Skeletal muscle tissue (tissue), 4 donors: ENCODE data around the gene LCN15. TPM values are rescaled to one million over a fixed set of nuclear protein-coding genes. Genes with fewer than 3 reads are reported as not detected.

Experiments
- H3K27ac ChIP-seq: one replicate; pipeline ENCODE4 v1.7.0; 2013; ENCODE audit warnings: mild to moderate bottlenecking, low read depth, low read length, inconsistent platforms
- H3K27me3 ChIP-seq, 3 donors: one replicate each; pipeline ENCODE4 v1.7.0; 2013; ENCODE audit warnings: low read length in 3 of 3; ENCODE audit not compliant: control insufficient read depth in 3 of 3, insufficient read depth in 3 of 3
- H3K36me3 ChIP-seq, 3 donors: one replicate each; pipeline ENCODE4 v1.7.0; 2013; ENCODE audit warnings: low read length in 3 of 3; ENCODE audit not compliant: control insufficient read depth in 3 of 3, insufficient read depth in 3 of 3
- H3K4me1 ChIP-seq, 3 donors: one replicate each; pipeline ENCODE4 v1.7.0; 2013; ENCODE audit warnings: low read length in 3 of 3, mild to moderate bottlenecking in 3 of 3; ENCODE audit not compliant: control insufficient read depth in 3 of 3, insufficient read depth in 3 of 3
- H3K4me3 ChIP-seq, 3 donors: one replicate each; pipeline ENCODE4 v1.7.0; 2013; ENCODE audit warnings: low read length in 3 of 3
- H3K9ac ChIP-seq, 3 donors: one replicate each; pipeline ENCODE4 v1.7.0; 2013; ENCODE audit warnings: low read length in 3 of 3, mild to moderate bottlenecking in 3 of 3, moderate library complexity in 2 of 3, low read depth in 1 of 3
- H3K9me3 ChIP-seq, 3 donors: one replicate each; pipeline ENCODE4 v1.7.0; 2013; ENCODE audit warnings: low read length in 3 of 3; ENCODE audit not compliant: control insufficient read depth in 3 of 3
- total RNA-seq: library from RNA; depleted of rRNA; stranded (reverse); fragments of >200 nt; gene quantifications from one replicate; pipeline ENCODE4 v1.2.3, GENCODE V29; 2014
- donor health status: Osteomylitis.

The LCN15 gene, protein sequence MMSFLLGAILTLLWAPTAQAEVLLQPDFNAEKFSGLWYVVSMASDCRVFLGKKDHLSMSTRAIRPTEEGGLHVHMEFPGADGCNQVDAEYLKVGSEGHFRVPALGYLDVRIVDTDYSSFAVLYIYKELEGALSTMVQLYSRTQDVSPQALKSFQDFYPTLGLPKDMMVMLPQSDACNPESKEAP
- not detected for total RNA-seq

DNA sequence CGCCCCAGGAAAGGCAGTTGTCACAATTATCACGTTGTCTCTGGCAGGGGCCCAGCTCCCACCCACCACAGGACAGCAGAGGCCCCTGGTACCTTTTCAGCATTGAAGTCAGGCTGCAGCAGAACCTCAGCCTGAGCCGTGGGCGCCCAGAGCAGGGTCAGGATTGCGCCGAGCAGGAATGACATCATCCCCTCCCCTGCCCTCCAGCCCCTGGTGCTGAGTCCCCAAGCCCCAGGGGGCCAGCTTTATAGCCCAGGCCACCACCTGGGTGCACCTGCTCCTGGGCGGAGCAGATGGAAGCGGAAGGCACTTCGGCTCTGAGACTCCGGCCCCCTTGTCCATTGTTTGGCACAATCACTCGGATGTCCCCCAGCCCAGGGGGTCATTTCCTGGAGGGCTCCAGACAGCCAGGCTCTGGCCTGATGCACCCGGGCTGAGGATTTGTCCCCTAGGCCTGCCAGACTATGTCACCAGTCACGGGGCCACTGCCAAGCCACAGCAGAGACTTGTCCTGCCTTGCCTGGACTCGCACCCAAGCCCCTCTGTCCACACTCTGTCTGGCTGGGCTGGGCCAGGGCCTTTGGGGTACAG is at the start of gene LCN15:
Gene LCN15 (minus strand): TSS at position 218 of the 591 bp plus-strand sequence. CDS start 30 bp downstream, at position 188.
- H3K9me3 ChIP-seq: no peaks in the 10 kb centered on the region
- H3K36me3 ChIP-seq: no peaks in the 10 kb centered on the region
- H3K4me3 ChIP-seq: no peak within 1 kb of the TSS
- peaks cover 9 to 18% (median 12%) of the 10 kb centered on the region in 3 donors for H3K27me3 ChIP-seq
- H3K9ac ChIP-seq: no peak within 1 kb of the TSS
- H3K4me1 ChIP-seq: peaks cover 0 to 4% (median 4%) of the 10 kb centered on the region in 3 donors
- H3K27ac ChIP-seq: no peak within 1 kb of the TSS

DNA sequence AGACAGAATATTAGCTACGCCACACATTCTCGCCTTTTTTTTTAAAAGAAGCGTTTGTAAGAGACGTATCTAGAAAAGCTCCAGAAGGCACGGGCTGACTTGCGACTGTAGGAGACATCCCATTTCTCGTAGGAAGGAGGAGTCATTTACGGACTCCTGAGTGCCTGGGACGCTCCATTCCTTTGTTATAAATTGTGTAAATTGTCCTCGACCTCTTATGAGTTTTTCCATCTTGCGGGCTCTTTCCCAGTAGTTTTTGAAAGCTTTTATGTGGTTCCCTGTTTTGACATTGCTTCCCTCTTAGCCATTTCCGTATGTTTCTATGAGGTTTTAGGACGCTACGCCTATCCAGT is 44.5 kb upstream of the LCN15 start:
- H3K4me1 ChIP-seq: peaks cover 25 to 36% (median 29%) of the 10 kb centered on the region in 3 donors
- H3K27me3 ChIP-seq: no peaks in the 10 kb centered on the region
- H3K27ac ChIP-seq: no peak overlapping the region
- H3K4me3 ChIP-seq: peak overlapping the region; percentile 75 to 89 (median 87)
- peaks cover 0 to 8% (median 6%) of the 10 kb centered on the region in 3 donors for H3K36me3 ChIP-seq
- no peaks in the 10 kb centered on the region for H3K9me3 ChIP-seq
- H3K9ac ChIP-seq: peak overlapping the region; percentile 75 to 91 (median 76)

GRCh38 chr9:136808075-136808805 is 43.9 kb upstream of the LCN15 start:
- Histone ChIP-seq H3K27ac (peak overlapping the region; percentile 30), H3K9ac (peak overlapping the region; percentile 76 to 91 (median 76)), H3K36me3 (peaks cover 0 to 8% (median 6%) of the 10 kb centered on the region in 3 donors), H3K9me3 (no peaks in the 10 kb centered on the region), H3K27me3 (no peaks in the 10 kb centered on the region), H3K4me1 (peaks cover 25 to 36% (median 29%) of the 10 kb centered on the region in 3 donors), H3K4me3 (peak overlapping the region; percentile 78 to 89 (median 87))

DNA sequence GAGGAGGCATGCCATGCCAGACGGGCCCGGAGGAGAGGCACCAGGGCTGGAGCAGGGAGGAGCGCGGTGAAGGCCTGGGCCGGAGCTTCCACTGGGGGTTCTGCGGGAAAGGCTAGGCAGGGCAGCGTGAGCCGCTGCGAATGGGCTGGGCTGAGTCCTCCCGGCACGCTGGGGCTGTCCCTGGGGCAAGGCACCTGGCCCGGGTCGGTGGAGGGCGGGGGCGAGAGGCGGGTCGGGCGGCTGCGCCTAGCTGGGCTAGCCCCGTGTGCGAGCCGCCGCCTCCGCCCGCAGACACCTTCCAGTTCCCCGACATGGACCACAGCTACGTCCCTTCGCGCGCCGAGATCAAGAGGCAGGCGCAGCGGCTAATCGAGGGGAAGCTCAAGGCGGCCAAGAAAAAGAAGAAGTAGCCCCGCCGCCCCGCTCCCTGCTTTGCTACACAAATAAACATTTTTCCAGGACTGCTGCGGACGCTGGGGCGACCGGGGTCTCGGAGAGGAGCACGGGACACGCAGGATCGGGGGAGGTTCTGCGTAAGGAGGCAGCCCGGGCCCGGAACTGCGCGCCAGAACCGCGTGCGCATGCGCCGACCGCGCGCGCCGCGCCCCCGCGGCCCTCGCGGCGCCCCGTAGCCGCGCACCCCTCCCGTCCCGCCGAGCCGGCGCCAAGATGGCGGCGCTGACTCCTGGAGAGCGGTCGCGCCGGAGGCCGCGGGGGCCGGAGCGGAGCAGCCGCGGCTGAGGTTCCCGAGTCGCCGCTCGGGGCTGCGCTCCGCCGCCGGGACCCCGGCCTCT is 43.2 kb upstream of the LCN15 start, which contains the start of gene RABL6:
Gene RABL6 (plus strand): TSS at position 668 of the 794 bp plus-strand sequence. CDS start 249 bp downstream, outside the sequence.
- Histone ChIP-seq H3K4me1 (peaks cover 25 to 36% (median 29%) of the 10 kb centered on the region in 3 donors), H3K36me3 (peaks cover 0 to 6% (median 2%) of the 10 kb centered on the region in 3 donors), H3K27ac (peak within 1 kb of the TSS; percentile 81), H3K4me3 (peak within 1 kb of the TSS; percentile 78 to 89 (median 87)), H3K27me3 (peaks cover under 1 to 1% (median under 1%) of the 10 kb centered on the region in 3 donors), H3K9me3 (no peaks in the 10 kb centered on the region), H3K9ac (peak within 1 kb of the TSS; percentile 77 to 91 (median 83))

GRCh38 chr9:136806631-136807201 is 42.4 kb upstream of the LCN15 start:
- peak overlapping the region; percentile 77 to 91 (median 83) for H3K9ac ChIP-seq

DNA sequence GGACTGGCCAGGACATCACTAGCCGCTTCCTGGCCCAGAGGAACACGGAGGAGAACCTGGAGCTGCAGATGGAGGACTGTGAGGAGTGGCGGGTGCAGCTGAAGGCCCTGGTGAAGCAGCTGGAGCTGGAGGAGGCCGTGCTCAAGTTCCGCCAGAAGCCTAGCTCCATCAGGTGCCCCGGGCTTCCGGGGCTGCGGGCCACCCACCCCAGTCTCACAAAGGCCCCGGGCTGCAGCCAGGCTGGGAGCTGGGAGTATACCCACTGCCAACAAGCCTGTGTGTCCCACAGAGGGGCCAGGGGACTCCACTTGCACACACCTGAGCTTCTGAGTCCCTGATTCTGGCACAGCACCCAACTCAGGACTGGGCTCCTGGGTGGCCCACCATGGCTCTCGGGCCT is 41.7 kb upstream of the LCN15 start:
- H3K36me3 ChIP-seq: peaks cover 0 to 6% (median 2%) of the 10 kb centered on the region in 3 donors
- peak overlapping the region in 1 of 3 donors; percentile 89 for H3K4me3 ChIP-seq
- no peaks in the 10 kb centered on the region for H3K9me3 ChIP-seq
- H3K9ac ChIP-seq: peak overlapping the region in 2 of 3 donors; percentile 83 to 91
- peaks cover 25 to 35% (median 29%) of the 10 kb centered on the region in 3 donors for H3K4me1 ChIP-seq
- peaks cover 6 to 13% (median 6%) of the 10 kb centered on the region in 3 donors for H3K27me3 ChIP-seq
- no peak overlapping the region for H3K27ac ChIP-seq

More at GRCh38 chr9:136806631-136807201, 42.4 kb upstream of the LCN15 start:
- H3K4me3 ChIP-seq: peak overlapping the region; percentile 75 to 89 (median 85)
- peak overlapping the region; percentile 81 for H3K27ac ChIP-seq
- no peaks in the 10 kb centered on the region for H3K9me3 ChIP-seq
- H3K36me3 ChIP-seq: peaks cover 0 to 6% (median 2%) of the 10 kb centered on the region in 3 donors
- H3K4me1 ChIP-seq: peaks cover 25 to 36% (median 29%) of the 10 kb centered on the region in 3 donors
- H3K27me3 ChIP-seq: peaks cover 6 to 9% (median 6%) of the 10 kb centered on the region in 3 donors

DNA sequence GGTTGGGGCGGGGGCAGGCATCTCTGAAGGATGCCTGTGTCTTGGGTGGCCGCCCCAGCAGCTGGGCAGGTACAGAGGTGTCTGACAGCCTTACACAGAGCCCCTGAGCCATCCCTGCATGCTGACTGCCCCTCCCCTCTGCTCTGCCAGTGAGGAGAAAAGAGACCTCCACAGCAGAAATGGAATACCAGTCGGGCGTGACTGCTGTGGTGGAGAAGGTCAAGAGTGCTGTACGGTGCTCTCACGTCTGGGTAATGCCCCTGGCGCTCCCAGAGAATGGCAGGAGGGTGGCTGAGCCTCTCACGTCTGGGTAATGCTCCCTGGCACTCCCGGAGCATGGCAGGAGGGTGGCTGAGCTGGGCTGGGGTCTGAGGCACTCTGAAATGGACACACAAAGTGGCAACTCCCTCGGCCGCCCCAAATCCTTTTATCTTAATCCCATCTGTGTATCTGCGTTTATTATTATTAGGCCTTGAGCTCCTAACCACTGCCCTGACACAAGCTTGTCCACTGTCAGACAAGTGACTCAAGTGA is 41.0 kb upstream of the LCN15 start:
- no peaks in the 10 kb centered on the region for H3K9me3 ChIP-seq

DNA sequence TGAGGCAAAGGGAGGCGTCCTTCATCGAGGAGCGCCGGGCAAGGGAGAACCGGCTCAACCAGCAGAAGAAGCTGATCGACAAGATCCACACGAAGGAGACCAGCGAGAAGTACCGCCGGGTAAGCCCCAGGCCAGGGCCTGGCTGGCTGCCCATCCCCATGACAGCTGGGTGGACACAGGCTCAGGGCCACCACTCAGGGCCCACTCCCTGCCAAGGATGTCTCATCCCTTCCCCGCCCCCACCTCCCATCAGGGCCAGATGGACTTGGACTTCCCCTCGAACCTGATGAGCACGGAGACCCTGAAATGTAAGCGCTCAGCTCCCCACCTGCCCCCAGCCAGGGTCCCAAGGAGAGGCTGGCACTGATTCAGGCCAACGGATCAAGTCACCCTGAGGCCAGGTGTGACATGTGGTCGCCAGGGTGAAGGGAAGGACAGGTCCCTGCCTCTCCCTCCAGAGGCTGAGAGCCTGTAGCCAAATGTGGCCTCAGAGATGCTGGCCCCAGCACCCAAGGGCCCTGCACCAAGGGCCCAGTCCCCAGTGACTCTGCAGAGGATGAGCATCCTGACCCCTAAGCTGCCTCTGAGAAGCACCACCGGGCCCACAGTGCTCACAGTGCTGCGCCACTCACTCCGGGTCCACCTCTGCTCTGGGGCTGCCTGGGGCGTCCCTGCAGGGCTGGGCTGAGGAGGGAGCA is 40.3 kb upstream of the LCN15 start:
- H3K36me3 ChIP-seq: peaks cover 0 to 6% (median 0%) of the 10 kb centered on the region in 3 donors
- no peak overlapping the region for H3K4me3 ChIP-seq
- H3K9ac ChIP-seq: no peak overlapping the region
- peaks cover 33% of the 10 kb centered on the region in 3 donors for H3K4me1 ChIP-seq
- H3K27ac ChIP-seq: no peak overlapping the region
- no peaks in the 10 kb centered on the region for H3K9me3 ChIP-seq
- H3K27me3 ChIP-seq: peaks cover 9 to 24% (median 17%) of the 10 kb centered on the region in 3 donors

More for the DNA sequence above, 41.0 kb upstream of the LCN15 start:
- H3K27me3 ChIP-seq: peaks cover 9 to 21% (median 14%) of the 10 kb centered on the region in 3 donors
- peaks cover 0 to 6% (median 0%) of the 10 kb centered on the region in 3 donors for H3K36me3 ChIP-seq
- H3K4me3 ChIP-seq: no peak overlapping the region
- H3K9ac ChIP-seq: no peak overlapping the region
- H3K4me1 ChIP-seq: peaks cover 32 to 35% (median 33%) of the 10 kb centered on the region in 3 donors
- no peak overlapping the region for H3K27ac ChIP-seq
